Endothelial cell of hepatic sinusoid (primary cell): ENCODE results near the gene EBF4.

ENCODE experiments used
- in situ Hi-C: cut with HindIII; loops from 2 replicates; pipeline ENCODE4 v1.10.0; 2017; ENCODE audit warnings: low sequenced_read_pairs

EBF4 gene, protein sequence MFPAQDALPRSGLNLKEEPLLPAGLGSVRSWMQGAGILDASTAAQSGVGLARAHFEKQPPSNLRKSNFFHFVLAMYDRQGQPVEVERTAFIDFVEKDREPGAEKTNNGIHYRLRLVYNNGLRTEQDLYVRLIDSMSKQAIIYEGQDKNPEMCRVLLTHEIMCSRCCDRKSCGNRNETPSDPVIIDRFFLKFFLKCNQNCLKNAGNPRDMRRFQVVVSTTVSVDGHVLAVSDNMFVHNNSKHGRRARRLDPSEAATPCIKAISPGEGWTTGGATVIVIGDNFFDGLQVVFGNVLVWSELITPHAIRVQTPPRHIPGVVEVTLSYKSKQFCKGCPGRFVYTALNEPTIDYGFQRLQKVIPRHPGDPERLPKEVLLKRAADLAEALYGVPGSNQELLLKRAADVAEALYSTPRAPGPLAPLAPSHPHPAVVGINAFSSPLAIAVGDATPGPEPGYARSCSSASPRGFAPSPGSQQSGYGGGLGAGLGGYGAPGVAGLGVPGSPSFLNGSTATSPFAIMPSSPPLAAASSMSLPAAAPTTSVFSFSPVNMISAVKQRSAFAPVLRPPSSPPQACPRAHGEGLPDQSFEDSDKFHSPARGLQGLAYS

DNA sequence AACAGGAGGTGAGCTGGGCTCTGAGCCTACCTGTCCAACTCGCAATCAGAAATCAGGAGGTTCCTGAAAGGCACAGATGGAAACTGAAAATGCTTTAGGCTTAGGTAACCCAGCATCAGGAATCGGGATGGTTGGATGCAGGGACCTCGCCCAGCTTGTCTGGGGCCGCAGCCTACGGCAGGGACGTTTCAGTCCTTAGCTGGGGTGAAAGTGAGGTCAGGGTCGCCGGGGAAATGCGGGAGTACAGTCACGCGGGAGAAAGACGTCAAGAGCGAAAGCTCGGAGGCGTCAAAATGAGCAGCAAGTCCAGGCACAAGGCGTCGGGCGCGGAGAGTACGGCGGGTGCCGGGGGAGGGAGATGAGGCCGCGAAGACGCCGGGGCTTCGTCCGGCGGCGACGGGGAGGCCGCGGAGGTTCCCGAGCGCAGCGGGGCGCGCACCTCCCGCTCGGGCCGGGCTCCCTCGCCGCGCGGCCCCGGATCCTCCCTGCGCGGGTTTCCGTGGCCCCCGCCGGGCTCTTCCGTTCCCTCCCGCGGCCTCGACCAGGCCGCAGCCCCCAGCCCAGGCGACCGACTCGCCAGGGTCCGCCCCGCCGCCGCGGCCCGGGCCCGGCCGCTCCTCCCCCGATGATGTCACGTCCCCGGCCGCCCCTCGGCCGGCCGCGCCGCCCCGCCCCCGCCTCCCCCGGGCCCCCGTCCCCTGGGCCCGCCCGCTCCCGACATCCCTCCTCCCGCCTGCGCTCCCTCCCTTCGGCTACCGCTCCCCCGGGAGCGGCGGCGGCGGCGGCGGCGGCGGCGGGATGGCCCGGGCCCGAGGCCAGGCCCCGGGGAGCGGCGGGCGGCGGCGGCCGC, at the start of gene EBF4:
TSS of gene EBF4 (plus strand) at position 745 of the 850 bp plus-strand sequence. CDS start 866 bp downstream, outside the sequence.
- in situ Hi-C loops = no loop called here

DNA sequence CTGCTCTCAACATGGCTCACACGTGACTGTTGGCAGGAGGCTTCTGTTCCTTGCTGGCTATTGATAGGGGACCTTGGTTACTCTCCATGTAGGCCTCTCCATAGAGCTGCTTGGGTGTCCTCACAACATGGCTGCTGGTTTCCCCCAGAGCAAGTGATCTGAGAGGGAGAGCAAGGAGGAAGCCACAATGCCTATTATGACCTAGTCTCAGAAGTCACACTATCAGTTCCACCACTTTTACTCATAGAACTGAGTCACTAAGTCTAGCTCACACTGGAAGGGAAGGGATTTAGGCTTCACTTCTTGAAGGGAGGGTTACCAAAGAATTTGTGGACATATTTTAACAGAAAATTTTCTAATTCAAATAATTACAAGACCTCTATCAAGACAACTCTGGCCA, 48.9 kb upstream of the EBF4 start:
- in situ Hi-C loops = no loop called here

DNA sequence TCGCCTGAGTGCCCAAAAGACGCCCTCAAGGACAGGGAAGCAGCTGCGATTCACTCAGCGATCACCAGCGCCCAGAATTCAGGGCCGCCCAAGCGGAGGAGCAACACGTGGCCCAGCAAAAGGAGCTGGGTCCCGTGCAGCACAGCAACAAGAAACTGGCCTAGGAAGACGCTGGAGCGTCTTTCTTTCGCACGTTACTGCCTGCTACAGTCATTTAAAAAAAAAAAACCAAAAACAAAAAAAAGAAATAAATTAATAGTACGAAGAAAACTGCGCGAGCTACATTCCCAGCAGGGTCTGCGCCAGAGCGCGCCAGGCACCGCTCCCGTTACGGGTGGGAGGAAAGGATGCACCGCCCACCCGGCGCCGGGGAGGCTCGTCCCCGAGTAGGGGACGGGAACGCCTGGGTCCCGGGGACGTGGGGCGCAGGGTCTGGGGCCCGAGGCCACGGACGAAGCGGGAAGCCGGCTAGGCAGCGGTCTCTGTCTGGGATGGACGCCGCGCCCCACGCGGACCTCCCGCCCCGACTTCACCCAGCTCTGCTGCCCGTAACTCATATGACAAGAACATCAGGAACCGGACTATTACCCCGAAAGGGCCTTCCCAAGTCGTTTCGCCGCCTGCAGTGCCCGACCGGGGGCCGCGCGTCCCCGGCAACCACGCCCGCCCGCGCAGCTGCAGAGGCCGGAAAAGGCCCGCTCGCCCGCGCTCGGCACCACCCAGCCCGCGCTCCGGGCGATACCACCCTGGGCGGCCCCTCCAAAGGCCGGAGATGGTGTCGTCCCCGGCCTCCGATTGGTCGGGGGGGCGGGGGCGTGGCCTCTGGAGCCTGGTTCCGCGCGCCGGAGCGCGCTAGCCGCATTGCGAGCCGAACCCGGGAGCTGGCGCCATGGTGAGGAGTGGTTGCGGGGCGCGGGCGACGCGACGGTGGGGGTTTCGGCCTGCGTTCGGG, 40.5 kb upstream of the EBF4 start, which contains the start of gene NOP56:
TSS of gene NOP56 (plus strand) at position 861 of the 952 bp plus-strand sequence. CDS start at position 890, 29 bp downstream.
- in situ Hi-C loops = no loop called here

- in situ Hi-C loops = no loop called here
Observed at GRCh38 chr20:2652724-2653555, 39.6 kb upstream of the EBF4 start.

- in situ Hi-C loops = no loop called here
Observed at GRCh38 chr20:2653556-2654383, 38.8 kb upstream of the EBF4 start.

GRCh38 chr20:2654384-2654822, 38.2 kb upstream of the EBF4 start:
- in situ Hi-C loops = no loop called here

GRCh38 chr20:2654831-2655230, 37.7 kb upstream of the EBF4 start:
- in situ Hi-C loops = no loop called here

DNA sequence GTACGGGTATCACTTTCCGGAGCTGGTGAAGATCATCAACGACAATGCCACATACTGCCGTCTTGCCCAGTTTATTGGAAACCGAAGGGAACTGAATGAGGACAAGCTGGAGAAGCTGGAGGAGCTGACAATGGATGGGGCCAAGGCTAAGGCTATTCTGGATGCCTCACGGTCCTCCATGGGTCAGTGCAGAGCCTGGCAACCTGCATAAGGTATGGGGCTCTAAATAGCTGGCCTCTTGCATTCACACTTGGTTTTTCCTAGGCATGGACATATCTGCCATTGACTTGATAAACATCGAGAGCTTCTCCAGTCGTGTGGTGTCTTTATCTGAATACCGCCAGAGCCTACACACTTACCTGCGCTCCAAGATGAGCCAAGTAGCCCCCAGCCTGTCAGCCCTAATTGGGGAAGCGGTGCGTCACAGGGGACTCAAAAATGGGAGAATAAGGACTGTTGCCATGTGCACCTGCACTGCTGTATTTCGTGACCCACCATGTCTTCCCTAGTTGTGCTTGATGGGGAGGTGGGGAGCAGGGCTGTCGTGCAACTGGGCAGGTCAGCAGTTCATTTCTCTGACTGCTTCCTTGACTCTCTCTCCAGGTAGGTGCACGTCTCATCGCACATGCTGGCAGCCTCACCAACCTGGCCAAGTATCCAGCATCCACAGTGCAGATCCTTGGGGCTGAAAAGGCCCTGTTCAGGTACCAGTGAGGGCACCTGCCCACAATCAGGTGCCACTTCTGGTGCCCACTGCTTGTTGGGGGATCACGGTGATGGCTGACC, 37.1 kb upstream of the EBF4 start:
- in situ Hi-C loops = no loop called here

- in situ Hi-C loops = no loop called here
Observed at GRCh38 chr20:2656471-2657117, 36.0 kb upstream of the EBF4 start.

GRCh38 chr20:2657241-2657640, 35.3 kb upstream of the EBF4 start:
- in situ Hi-C loops = no loop called here

DNA sequence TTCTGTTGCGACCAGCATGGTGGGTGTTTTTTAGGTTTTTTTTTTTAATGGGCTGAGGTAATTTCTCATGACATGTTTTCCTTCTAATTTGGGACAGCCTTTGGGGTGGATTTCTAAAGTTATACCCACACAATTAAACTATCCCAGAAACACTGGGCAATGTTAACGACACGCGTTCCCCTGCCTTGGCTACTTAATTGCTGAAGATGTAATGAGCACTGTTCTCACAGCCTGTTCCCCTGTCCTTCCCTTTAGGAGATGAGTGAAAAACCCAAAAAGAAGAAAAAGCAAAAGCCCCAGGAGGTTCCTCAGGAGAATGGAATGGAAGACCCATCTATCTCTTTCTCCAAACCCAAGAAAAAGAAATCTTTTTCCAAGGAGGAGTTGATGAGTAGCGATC, 34.9 kb upstream of the EBF4 start:
- in situ Hi-C loops = no loop called here

DNA sequence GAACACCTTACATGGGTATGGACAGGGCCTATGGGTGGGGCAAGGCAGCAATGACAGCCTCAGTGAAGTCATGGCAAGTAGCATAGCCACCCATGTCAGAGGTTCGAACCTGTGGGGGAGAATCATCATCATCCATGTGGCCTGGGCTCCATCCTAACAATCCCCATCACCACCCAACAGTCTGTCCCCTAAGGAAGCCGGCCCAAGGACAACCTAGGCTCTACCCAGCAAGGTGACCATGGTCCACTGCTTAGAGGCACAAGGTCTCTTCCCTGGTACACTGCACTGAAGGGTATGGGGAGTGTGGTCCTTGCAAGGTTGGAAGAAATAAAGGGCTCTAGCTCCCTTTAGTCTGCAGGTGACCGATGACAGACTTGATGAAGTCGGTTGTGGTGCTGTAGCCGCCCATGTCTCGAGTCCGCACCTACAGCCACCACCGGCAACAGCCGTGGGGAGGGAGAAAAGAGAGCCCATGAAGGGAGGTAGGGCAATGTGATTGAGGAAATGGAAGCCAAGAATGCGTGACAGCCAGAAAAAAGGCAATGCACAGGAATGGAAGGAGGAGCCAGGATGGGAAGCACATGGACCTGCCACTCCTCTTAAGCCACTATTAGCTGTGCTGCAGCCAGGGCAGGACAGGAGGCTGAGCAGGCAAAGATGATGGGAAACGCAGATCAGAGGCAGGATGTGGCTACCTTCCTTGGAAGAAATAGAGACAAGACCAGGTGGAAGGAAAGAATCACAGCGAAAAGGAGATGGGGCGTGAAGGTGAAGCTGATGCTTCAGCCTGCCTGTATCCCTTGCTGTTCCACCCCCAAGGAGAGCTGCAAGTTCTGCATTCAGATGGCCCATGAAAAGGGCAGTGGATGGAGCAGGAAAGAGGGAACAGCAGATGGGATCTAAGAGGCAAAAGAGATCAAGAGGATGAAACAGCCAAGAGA, 33.9 kb upstream of the EBF4 start:
- in situ Hi-C loops = no loop called here

GRCh38 chr20:2659547-2659946, 33.0 kb upstream of the EBF4 start:
- in situ Hi-C loops = no loop called here

GRCh38 chr20:2663364-2663886, 29.2 kb upstream of the EBF4 start:
- in situ Hi-C loops = no loop called here

GRCh38 chr20:2663887-2664719, 28.5 kb upstream of the EBF4 start, which contains the start of gene IDH3B:
IDH3B (minus strand) TSS chr20:2664216; CDS start chr20:2664188, 28 bp downstream.
- in situ Hi-C loops = no loop called here
